AG04449 (cell line): ENCODE measurements around the gene MMP11.

Experiments used
- CTCF ChIA-PET: fragments of 350-600 bp; formaldehyde crosslinking; extraction: SDS; loops from one replicate; lab custom pipeline; 2021; ENCODE audit warnings: antibody characterized with exemption; lab: Yijun Ruan, JAX
- POLR2A ChIA-PET: fragments of 400-600, 350-600 bp; formaldehyde crosslinking; extraction: SDS; loops from one replicate; lab custom pipeline; 2020; ENCODE audit warnings: antibody characterized with exemption, inconsistent platforms; lab: Yijun Ruan, JAX
- DNase-seq: peaks from one replicate; pipeline ENCODE4 v3.0.0-alpha.2; 2010; ENCODE audit warnings: low read depth, low spot score
- H3K4me3 ChIP-seq: 2 replicates; pipeline ENCODE4 v1.5.1; 2011; ENCODE audit warnings: low read depth, mild to moderate bottlenecking, control low read depth, low read length
- TF ChIP-seq, protein P1 (sequence below): IDR thresholded peaks from one replicate; pipeline ENCODE4 v1.5.1; 2011; ENCODE audit warnings: mild to moderate bottlenecking, moderate library complexity, low read length, control low read depth, inconsistent platforms; ENCODE audit not compliant: insufficient read depth; ENCODE audit errors: missing control alignments

MMP11 gene

DNA sequence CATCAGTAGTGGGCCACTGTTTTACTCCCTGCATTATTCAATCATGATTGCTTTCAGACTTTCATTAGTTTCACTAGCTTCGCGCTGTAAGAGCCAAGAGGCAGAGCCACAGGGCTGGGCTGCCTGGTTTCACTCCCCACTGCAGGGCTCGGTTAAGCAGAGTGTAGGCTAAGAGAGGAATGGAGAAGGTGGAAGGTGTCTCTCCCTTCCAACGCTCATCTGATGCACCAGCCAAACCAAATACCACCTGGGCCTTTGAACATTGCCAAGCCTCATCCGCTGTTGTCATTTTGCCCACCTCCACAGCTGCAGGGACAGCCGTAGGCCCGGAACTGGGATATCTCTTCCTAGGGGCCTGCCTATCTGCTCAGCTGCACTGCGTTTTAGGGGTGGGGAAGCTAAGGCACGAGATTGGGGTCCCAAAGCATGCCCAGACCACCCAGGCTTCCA, 13.6 kb downstream of the MMP11 start:
- ChIA-PET POLR2A (interaction anchor here (0.7 to 1.1 kb wide), 3 partner anchors 11 to 60 kb away, joined by 4 read pairs; no protein-coding TSS in a partner anchor), CTCF (interaction anchor here (1.1 to 3.6 kb wide), 4 partner anchors 12 to 63 kb away, joined by 3 to 15 read pairs (median 12); partner anchors contain the start of genes CHCHD10 and MMP11)

GRCh38 chr22:23786752-23787599, 14.3 kb downstream of the MMP11 start, which contains the start of gene SMARCB1:
Gene SMARCB1 (plus strand): TSS chr22:23786966. CDS start chr22:23787170, 204 bp downstream.
- H3K4me3 ChIP-seq = peak within 1 kb of the TSS; percentile 90
- DNase-seq = peak; percentile 69
- TF ChIP-seq, protein P1, sequence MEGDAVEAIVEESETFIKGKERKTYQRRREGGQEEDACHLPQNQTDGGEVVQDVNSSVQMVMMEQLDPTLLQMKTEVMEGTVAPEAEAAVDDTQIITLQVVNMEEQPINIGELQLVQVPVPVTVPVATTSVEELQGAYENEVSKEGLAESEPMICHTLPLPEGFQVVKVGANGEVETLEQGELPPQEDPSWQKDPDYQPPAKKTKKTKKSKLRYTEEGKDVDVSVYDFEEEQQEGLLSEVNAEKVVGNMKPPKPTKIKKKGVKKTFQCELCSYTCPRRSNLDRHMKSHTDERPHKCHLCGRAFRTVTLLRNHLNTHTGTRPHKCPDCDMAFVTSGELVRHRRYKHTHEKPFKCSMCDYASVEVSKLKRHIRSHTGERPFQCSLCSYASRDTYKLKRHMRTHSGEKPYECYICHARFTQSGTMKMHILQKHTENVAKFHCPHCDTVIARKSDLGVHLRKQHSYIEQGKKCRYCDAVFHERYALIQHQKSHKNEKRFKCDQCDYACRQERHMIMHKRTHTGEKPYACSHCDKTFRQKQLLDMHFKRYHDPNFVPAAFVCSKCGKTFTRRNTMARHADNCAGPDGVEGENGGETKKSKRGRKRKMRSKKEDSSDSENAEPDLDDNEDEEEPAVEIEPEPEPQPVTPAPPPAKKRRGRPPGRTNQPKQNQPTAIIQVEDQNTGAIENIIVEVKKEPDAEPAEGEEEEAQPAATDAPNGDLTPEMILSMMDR = no peak
- POLR2A ChIA-PET = interaction anchor here (0.7 to 1.1 kb wide), 2 partner anchors 12 to 53 kb away, joined by 4 read pairs; no protein-coding TSS in a partner anchor
- CTCF ChIA-PET = interaction anchor here (1.1 to 3.6 kb wide), 3 partner anchors 12 to 63 kb away, joined by 3 to 15 read pairs (median 14); partner anchors contain the start of gene MMP11

More for the DNA sequence above, 13.6 kb downstream of the MMP11 start:
- no peak for DNase-seq
- TF ChIP-seq, protein P1 = no peak
- H3K4me3 ChIP-seq = peak overlapping the region; percentile 49

DNA sequence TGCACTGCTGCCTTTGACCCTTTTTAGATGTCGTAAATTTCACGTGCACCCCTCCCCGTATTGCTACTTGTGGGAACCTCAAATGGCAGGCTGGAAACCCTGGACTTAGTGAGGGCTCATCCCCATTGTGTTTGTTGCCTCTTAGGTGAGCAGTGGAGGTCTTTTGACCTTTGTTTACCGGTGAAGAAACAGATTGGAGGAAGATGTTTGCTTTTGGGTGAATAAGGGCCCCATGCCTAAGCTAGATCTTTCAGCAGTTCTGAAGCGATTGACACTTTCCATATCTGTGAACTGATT, 14.9 kb downstream of the MMP11 start:
- TF ChIP-seq, protein P1 = no peak
- H3K4me3 ChIP-seq = peak overlapping the region; percentile 90
- no peak for DNase-seq
- ChIA-PET POLR2A (no interaction called here), CTCF (interaction anchor here (3.0 to 3.6 kb wide), 3 partner anchors 16 to 62 kb away, joined by 11 to 15 read pairs (median 14); partner anchors contain the start of gene MMP11)

DNA sequence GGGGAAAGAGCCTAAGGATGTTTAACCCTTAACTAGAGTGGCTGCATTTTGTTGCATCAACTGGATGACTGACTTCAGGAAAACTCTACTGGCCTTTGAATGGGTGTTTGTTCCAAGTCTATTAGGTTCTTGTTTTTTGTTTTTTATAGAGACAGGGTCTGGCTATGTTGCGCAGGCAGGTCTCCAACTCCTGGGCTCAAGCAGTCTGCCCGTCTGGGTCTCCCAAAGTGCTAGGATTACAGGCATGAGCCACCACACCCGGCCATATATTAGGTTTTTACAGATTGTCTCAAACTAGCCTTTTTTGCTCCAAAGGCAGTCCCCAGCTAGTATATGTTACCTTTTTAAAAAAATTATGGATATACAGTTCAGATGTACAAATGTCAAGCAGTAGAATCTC, 15.3 kb downstream of the MMP11 start:
- ChIA-PET POLR2A (no interaction called here), CTCF (interaction anchor here (1.0 to 3.4 kb wide), 4 partner anchors 10 to 62 kb away, joined by 3 to 15 read pairs (median 7); partner anchors contain the start of gene MMP11)
- DNase-seq = no peak
- TF ChIP-seq, protein P1 = no peak
- H3K4me3 ChIP-seq = peak overlapping the region; percentile 90

- H3K4me3 ChIP-seq = no peak overlapping the region
- DNase-seq = no peak
- TF ChIP-seq, protein P1 = no peak
- CTCF ChIA-PET = interaction anchor here (0.9 to 3.4 kb wide), 6 partner anchors 9 to 61 kb away, joined by 3 to 11 read pairs (median 4); no protein-coding TSS in a partner anchor
- POLR2A ChIA-PET = no interaction called here
These were observed 16.5 kb downstream of the MMP11 start for GRCh38 chr22:23789121-23789520.

- DNase-seq = no peak
- ChIA-PET CTCF (interaction anchor here (0.6 to 3.4 kb wide), 5 partner anchors 9 to 60 kb away, joined by 3 to 11 read pairs (median 5); no protein-coding TSS in a partner anchor), POLR2A (no interaction called here)
- H3K4me3 ChIP-seq = no peak overlapping the region
- TF ChIP-seq, protein P1 = no peak
These were observed 17.0 kb downstream of the MMP11 start for GRCh38 chr22:23789638-23790037.
